Forelimb muscle (tissue), 1 donor: ENCODE data around the gene SFSWAP. TPM values are rescaled to one million over a fixed set of nuclear protein-coding genes. Genes with fewer than 3 reads are reported as not detected.
"Not testable (repeated sequence)": the region's sequence is repeated elsewhere in the genome, so short reads cannot be mapped to it uniquely, and the experiment has no call there.

Experiments used
- DNase-seq: peaks from one replicate; pipeline ENCODE4 v3.0.0-alpha.2; 2013; ENCODE audit warnings: low read depth
- polyA plus RNA-seq: library from polyadenylated mRNA; unstranded; fragments of 120-200 nt; gene quantifications from one replicate; pipeline ENCODE4 v1.2.1, GENCODE V29; 2013; ENCODE audit not compliant: insufficient read length

SFSWAP gene
- polyA plus RNA-seq, 1 donor: 29.2 TPM

- no peak for DNase-seq
Measured at GRCh38 chr12:131735476-131736445, 24.9 kb downstream of the SFSWAP start.

GRCh38 chr12:131736446-131737149 is 25.7 kb downstream of the SFSWAP start:
- DNase-seq: no peak

GRCh38 chr12:131737150-131737827 is 26.4 kb downstream of the SFSWAP start:
- DNase-seq: no peak

GRCh38 chr12:131738196-131738595 is 27.3 kb downstream of the SFSWAP start:
- no peak for DNase-seq

DNA sequence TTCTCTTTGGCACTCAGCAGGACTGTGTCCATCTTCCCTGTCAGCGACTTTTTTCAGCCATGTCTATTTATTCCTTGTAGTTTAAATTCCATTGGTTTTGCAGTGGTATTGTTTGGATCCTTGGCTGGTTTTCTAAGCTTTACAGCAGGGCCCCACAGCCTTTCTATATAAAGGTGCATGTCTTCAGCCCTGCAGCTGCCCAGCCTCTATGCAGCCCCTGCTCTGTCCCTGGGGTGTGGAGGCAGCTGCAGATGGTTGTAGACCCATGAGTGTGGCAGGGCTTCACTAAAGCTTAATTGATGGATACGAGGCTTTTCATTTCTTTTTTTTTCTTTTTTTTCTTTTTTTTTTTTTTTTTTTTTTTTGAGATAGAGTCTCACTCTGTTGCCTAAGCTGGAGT is 29.7 kb downstream of the SFSWAP start:
- DNase-seq: no peak

- DNase-seq: not testable (repeated sequence)
Measured at GRCh38 chr12:131742761-131743160, 31.9 kb downstream of the SFSWAP start.

GRCh38 chr12:131743410-131743809 is 32.5 kb downstream of the SFSWAP start:
- DNase-seq: not testable (repeated sequence)

- not testable (repeated sequence) for DNase-seq
Measured at GRCh38 chr12:131743880-131744279, 33.0 kb downstream of the SFSWAP start.

DNA sequence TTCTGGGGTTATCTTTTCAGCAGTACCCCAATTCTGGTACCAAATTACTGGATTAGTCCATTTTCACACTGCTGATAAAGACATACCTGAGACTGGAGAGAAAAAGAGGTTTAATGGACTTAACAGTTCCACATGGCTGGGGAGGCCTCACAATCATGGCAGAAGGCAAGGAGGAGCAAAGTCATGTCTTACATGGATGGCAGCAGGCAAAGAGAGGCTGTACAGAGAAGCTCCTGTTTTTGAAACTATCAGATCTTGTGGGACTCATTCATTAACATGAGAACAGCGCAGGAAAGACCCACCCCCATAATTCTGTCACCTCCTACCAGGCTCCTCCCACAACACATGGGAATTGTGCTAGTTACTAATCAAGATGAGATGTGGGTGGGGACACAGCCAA is 33.8 kb downstream of the SFSWAP start:
- DNase-seq: not testable (repeated sequence)

DNA sequence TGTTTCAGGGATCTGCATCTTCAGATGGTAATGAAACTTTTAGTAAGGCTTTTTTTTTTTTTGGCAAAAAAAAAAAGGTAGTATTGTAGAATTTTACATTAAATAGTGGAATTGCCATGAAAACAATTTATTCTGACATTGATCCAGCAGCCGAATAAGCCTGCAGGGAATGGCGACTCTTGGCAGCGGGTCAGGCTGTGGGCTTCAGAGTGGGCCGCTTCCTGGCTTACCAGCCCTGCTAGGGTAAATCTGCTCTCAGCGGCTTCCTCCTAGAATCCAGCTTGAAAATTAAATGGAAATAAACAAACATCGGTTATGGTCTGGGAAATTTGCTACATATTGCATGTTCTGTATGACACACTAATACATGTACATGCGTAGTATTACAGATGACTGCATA is 34.8 kb downstream of the SFSWAP start:
- no peak for DNase-seq

DNA sequence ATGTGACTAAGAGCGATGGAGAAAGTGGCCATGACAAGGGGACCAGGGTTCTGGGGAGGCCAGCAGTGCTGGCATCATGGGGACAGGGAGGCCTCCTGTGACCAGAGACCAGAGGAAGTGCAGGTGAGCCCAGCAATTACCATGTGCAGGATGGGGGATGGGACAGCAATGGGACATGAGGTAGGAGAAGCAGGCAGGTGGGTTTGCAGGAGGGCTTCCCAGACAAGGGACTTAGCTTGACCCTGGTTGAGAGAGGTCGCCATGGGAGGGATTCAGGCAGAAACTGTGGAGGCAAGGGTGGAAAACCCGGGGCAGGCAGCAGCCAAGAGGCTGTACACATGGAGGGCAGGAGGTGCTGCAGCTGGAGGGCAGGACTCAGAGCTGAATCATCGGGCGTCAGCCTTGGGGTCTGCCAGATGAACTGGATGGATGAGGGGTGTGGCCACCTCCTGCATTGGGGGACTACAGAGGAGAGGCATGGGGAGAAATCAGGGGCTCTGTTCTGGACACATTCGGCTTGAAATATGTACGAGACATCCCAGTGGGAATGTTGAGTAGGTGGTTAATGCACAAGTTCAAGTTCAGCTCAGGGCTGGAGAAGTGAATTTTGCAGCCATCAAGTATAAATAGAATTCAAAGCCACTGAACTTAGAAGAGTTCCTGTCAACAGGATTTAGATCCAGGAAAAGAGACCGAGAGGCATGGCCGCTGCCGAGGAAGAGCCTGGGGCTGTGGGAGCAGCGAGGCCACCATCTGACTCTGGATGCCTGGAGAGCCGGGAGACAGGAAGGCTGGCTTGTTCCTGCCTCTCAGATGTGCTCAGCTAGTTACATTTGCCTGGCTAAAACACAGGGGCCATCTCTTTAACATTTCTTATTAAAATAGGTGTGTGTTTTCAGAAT is 36.6 kb downstream of the SFSWAP start:
- DNase-seq: no peak

GRCh38 chr12:131749618-131750315 is 38.9 kb downstream of the SFSWAP start:
- DNase-seq: no peak

- no peak for DNase-seq
Measured at GRCh38 chr12:131751335-131751734, 40.4 kb downstream of the SFSWAP start.

DNA sequence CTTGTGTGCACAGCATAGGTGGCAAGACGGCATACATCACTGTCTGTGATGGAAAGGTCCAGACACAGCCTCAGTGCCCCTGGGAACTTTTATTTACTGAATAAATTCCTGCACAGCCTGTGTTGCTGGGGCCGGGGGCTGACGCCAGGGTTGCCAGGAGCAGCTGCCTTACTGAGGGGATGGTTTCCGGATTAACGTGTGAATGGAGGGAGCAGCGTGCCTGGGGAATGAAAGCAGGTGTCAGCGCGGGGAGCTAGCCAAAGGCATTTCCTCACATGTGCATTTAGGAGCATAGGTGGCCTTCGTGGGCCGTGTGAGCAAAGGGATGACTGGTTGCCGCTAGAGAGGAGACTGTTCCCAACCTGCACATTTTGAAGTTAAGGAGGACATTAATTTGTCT is 41.6 kb downstream of the SFSWAP start:
- DNase-seq: no peak

DNA sequence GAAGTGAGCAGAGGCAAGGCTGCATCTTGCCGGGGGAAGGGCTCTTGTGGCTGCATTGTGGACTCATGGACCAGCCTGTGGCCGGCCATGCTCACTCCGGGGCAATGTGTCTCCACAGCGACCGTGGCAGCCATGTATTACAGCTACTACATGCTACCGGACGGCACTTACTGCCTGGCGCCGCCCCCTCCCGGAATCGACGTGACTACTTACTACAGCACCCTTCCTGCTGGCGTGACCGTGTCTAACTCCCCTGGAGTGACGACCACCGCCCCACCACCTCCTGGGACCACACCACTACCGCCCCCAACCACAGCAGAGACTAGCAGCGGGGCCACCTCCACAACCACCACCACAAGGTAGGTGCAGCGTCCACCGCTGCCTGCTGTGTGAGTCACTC is 42.1 kb downstream of the SFSWAP start:
- no peak for DNase-seq

DNA sequence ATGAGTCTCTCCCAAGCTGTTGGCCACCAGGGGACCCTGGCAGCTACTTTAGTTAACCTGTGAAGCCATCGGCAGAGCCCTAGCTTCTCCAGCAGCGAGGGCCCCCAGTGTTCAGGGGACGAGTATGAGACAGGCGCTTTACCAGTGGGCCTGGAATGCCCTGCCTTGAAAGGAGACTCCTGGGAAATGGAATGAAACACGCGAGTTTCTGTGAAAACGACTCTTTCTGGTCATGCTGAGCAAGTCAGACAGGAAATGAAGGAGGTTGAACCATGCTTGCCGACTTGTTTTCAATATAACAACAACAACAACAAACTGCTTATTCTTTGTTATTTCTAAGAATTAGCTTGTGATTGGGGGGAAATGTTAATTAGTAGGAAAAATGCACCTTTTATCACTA is 42.9 kb downstream of the SFSWAP start:
- no peak for DNase-seq

GRCh38 chr12:131754184-131754583 is 43.3 kb downstream of the SFSWAP start:
- DNase-seq: no peak

- no peak for DNase-seq
Measured at GRCh38 chr12:131755305-131756113, 44.6 kb downstream of the SFSWAP start.

GRCh38 chr12:131756441-131756840 is 45.6 kb downstream of the SFSWAP start:
- DNase-seq: no peak

- no peak for DNase-seq
Measured at GRCh38 chr12:131757111-131757510, 46.2 kb downstream of the SFSWAP start.
